Measurements from ENCODE around the gene GNG12. TPM values are rescaled to one million over a fixed set of nuclear protein-coding genes. Genes with fewer than 3 reads are reported as not detected.
"Not testable (repeated sequence)": the region's sequence is repeated elsewhere in the genome, so short reads cannot be mapped to it uniquely, and the experiment has no call there.

Gene GNG12
- total RNA-seq, 1 experiment from 2014 or later = 4.7 TPM

DNA sequence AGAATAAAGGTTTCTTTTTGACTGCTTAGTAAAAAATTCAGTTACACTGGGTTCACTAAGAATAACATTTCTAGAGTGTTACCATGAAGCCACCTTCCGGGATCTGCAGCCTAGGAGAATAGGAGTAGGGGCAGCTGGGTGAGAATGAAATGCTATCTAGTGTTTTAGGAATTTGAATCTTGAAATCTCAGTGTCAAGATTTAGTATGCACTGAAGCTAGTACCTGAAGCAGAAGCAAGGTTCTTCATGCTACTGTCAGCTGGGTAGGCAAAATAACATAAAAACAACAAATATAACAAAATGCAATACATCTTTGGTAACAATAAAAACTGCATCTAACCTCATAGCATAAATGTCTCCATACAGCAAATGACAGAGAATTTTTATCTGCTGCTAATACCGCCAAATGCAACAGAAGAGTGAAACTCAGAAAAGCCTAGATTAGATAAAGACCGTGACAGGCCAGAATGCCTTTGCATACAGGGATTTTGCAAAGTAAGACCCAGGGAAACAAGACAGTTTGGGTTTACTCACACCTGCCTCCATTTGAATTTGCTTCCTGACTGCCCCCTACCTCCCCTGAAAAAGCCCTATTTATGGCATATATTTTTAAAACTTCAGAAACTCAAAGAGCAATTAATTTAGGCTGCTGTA, 90.1 kb downstream of the GNG12 start:
- no peak for DNase-seq (ENCODE audit: low spot score)
- in situ Hi-C loops (cut with HindIII; ENCODE audit: low sequenced_read_pairs) = no loop called here

DNA sequence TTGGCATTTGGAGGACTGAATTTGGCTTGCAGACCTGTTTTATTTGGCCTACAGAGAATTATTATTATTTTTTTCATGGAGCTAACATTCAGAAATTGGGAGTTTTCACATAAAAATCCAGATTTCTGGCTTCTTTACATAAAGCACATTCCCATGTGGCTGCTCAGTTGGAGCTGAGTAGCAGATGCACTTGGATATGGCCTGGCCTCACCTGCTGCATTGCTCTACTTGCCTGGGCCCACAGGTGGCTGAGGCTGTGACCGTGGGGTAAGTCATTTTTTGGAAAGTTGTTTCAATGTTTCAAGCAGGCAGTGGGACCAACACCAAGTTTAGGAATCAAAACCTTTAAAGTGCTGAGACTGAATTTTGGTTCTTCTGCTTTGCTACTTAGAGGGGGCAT, 91.5 kb downstream of the GNG12 start:
- no peak for DNase-seq (ENCODE audit: low spot score)
- in situ Hi-C loops (cut with HindIII; ENCODE audit: low sequenced_read_pairs) = no loop called here

DNA sequence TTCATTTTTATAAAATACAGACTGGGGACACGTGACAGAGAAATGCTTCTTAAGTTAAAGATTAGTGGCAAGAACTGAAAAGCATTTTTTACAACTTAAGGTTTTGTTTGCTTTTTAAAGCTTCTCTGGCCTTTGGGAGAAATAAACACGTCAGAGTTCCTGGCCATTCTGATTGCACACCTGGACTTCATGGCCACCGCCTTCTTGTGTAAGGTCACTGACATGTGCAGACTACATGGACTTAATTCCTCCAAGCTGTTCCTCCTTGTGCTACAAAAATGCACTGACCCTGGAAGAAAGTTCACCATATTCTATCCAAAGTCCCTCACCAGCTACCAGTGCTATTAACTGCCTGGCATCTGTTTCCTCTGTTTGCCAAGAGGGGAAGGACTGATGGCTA, 92.1 kb downstream of the GNG12 start:
- DNase-seq (ENCODE audit: low spot score) = no peak

DNA sequence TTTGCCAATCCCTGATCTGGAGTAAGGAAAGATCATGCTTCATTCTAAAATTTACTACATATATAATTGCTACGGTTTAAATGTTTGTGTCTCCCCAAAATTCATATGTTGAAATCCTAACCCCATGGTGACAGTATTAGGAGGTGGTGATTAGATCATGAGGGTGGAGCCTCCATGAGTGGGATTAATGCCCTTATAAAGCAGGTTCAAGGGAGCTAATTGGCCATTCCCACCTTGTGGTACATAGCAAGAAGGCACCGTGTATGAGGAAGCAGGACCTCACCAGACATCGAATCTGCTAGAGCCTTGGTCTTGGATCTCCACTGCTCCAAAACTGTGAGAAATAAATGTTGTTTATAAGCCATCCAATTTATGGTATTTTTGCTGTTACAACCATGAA, 92.7 kb downstream of the GNG12 start:
- in situ Hi-C loops (cut with HindIII; ENCODE audit: low sequenced_read_pairs) = no loop called here
- no peak for DNase-seq (ENCODE audit: low spot score)

More for the DNA sequence above, 92.1 kb downstream of the GNG12 start:
- in situ Hi-C loops (cut with HindIII; ENCODE audit: low sequenced_read_pairs) = no loop called here

DNA sequence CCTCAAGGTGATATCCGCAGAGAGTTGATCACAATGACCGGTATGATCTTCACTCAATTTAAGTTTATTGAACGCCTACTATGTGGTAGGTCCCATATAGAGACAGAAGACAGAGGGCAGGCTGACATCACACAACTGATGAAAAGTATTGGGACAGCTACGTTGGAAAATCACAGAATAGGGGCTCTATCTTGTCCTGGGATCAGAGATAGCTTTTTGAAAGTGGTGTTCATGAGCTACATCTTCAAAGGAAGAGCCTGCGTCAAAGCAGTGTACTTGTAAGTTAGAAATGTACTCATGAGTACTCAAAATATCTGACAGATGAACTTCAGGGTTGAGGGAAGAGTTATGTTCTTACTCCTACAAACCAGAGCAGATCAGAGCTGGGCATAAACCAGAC, 93.9 kb downstream of the GNG12 start:
- in situ Hi-C loops (cut with HindIII; ENCODE audit: low sequenced_read_pairs) = no loop called here
- no peak for DNase-seq (ENCODE audit: low spot score)

DNA sequence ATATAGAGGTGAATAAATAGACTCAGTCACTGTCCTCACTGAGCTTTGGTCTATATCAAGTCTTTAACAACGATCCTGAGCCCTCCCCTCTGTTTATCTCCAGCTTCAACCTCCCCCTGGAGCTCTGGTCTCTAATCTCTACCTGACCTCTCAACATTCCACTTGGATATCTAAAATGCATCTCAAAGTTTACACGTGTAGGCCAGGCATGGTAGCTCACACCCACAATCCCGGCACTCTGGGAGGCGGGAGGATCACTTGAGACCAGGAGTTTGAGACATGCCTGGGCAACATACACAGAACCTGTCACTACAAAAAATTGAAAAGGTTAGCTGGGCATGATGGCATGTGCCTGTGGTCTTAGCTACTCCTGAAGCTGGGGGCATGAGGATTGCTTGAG, 94.9 kb downstream of the GNG12 start:
- in situ Hi-C loops (cut with HindIII; ENCODE audit: low sequenced_read_pairs) = no loop called here
- DNase-seq (ENCODE audit: low spot score) = no peak

DNA sequence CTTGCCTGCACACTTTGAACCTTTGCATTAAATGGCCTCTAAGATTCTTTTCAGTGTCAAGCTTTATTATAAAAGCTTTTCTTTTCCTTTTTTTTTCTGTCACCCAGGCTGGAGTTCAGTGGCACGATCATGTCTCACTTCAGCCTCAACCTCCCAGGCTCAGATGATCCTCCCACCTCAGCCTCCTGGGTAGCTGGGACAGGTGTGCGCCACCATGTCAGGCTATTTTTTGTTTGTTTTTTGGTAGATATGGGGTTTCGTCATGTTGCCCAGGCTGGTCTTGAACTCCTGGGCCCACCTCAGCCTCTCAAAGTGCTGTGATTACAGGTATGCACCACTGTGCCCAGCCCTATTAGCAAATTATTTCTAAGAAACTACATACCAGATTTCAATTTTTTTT, 95.4 kb downstream of the GNG12 start:
- DNase-seq (ENCODE audit: low spot score) = no peak
- in situ Hi-C loops (cut with HindIII; ENCODE audit: low sequenced_read_pairs) = no loop called here

DNA sequence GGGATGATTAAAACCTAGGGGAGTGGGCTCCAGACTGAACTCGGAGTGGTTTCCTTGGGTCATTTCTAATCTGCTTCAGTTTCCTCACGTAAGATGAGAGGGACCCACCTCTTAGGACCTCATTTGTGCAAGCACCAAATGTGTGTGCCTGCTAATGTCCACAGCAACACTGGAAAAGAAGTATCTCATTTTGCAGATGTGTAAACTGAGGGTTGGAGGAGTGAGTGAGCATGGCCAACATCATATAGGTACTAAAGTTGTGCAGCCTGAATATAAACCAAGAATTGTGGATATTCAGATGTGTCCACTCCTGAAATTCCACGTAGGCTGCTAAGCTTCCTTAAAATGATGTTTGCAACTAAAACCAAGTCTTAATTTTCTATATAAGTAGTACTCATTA, 96.5 kb downstream of the GNG12 start:
- DNase-seq (ENCODE audit: low spot score) = no peak
- in situ Hi-C loops (cut with HindIII; ENCODE audit: low sequenced_read_pairs) = no loop called here

DNA sequence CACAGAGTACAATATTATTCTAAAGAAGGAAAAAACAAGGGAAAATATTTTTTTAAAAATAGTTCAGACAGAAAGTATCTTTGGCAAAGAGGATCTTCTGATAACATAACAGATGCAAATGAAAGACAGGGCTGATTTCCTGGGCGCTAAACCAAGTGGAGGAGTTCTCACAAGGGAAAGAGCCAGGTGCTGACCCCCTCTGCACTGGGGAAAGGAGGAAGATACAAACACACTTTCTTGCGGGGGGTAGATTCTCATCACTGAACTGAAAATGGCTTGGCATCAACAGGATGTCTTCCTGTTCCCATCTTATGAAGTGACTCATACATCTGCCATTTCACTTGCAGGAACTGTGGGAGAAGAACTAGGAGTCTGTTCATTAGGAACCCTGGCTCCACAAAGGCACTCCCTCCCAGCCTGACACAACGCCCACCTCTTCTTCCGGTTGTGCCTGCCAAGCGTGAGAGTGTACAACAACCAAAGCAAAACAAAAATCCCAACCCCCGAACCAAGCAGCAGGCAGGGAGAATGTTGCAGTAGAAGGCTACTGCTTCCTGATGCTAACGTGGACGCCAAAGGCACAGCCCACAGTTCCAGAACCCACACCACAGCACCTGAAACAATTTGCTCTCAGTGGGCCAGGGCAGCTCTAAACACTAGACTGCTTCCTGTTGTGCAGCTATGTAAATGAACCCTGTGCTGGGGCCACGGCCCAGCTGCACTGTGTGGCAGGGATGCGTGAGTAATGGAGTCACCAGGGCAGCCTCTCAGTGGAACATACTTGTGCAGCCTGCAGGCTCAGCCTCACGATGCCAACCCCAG, 97.2 kb downstream of the GNG12 start:
- in situ Hi-C loops (cut with HindIII; ENCODE audit: low sequenced_read_pairs) = no loop called here
- DNase-seq (ENCODE audit: low spot score) = no peak

DNA sequence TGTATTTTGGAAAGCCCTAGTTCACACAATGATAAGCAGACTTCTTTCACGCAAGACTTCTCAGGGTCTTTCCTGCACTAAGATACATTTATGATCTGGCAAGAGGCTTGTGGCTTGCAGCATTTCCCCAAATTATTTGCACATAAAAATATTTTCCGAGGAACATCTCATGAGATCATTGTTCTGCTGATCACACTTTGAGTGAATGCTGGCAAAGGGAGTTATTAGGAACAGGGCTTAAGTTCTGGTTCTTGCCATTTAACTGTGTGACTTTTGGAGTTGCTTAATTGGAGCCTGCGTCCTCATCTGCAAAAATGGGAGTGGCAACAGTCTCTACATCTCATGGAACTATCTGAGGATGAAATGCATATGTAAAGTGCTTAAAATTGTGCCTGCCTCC, 98.1 kb downstream of the GNG12 start:
- no peak for DNase-seq (ENCODE audit: low spot score)
- in situ Hi-C loops (cut with HindIII; ENCODE audit: low sequenced_read_pairs) = no loop called here

DNA sequence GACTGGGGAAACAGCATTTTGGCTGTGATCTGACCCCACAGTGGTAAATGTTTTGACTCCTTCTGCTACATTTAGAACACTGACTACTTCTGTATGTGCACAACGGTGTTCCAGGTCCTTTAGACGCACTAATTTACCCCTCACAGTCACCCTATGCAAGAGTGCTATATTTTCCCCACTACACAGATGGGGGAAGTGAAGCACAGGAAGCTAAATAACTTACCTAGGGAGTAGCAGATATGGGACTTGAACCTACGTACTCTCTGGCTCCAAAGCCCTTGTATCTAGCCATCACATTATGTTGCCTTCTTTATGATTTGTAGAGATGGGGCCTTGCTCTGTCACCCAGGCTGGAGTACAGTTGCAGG, 99.0 kb downstream of the GNG12 start:
- in situ Hi-C loops (cut with HindIII; ENCODE audit: low sequenced_read_pairs) = no loop called here
- DNase-seq (ENCODE audit: low spot score) = no peak

DNA sequence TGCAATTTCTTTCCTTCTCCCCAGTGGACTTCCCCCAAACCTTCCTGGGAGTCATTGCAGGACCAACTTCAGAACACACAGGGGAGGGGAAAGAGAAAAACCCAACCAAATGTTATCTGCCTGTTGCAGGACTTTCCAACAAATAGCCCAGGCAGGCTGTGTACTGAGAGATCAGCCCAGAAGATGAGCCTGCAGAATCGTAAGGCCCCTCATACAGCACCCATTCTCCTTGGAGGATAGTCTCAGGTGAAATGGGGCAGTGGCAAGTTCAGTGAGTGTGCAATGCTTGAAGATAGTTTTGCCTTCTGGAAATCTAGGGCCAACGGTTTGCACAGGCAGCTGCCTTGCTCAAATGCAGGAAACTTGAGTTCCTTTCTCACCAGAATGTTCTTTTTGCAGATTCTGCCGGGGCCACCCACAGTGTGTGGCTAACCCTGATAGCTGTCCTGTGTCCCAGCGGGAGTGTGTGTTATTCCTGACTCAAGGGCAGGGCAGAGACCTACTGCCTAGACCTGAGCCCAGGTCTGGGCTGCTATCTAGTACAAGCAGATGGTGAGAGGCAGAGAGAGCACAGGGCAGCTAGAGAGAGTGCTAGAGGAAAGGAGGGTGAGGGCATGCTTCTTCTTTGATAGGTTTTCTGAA, 99.5 kb downstream of the GNG12 start:
- in situ Hi-C loops (cut with HindIII; ENCODE audit: low sequenced_read_pairs) = no loop called here
- DNase-seq (ENCODE audit: low spot score) = no peak

DNA sequence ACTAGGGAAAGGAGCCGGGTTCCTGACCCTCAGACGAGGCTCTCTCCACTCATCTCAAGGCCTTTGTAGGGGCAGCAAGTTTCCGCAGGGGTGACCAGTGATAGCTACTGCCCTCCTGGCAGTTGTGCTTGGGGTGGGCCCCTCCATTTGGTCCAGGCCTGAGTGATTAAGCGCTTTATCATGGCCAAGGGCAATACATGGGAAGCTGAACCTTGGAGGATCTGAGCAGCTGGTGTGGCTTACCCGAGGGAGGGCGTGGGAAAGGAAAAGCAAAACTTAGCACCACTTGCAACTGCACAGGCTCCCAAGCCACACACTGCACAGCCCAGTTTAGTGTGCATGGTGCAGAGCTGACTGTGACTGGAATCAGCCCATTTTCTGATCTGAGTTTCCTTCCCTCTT, 100.5 kb downstream of the GNG12 start:
- no peak for DNase-seq (ENCODE audit: low spot score)
- in situ Hi-C loops (cut with HindIII; ENCODE audit: low sequenced_read_pairs) = no loop called here

DNA sequence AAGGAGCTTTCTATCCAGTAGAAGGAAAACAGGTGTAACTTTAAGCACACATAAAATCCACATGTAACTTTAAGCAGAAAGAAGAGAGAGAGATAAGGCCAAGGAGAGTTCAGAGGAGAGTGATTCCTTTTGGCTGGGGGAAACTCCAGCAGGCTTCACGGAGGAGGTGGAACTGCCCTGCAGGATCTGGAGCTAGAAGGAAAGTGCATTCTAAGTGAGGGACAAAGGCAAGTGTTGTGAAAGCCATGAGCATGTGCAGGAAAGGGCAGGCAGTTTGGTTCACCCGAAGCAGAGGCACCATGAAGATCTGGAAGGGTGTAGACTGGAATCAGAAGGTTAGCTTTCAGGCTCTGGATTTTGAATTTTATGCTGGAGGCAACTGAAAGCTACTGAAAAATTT, 101.9 kb downstream of the GNG12 start:
- in situ Hi-C loops (cut with HindIII; ENCODE audit: low sequenced_read_pairs) = no loop called here

DNA sequence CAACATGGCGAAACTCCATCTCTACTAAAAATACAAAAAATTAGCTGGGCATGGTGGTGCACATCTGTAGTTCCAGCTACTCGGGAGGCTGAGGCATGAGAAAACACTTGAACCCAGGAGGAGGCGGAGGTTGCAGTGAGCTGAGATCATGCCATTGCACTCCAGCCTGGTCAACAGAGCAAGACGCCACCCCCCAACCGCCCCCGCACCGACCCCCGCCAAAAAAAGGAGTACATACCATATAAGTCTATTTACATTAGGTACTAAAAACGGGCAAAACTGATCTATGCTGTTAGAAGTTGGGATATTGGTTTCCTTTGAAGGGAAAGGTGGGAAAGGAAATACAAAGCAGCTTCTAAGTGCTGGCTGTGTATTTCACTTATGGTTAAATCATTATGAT, 103.0 kb downstream of the GNG12 start:
- DNase-seq (ENCODE audit: low spot score); in situ Hi-C loops (cut with HindIII; ENCODE audit: low sequenced_read_pairs): not testable (repeated sequence)

More for the DNA sequence above, 101.9 kb downstream of the GNG12 start:
- DNase-seq (ENCODE audit: low spot score) = no peak

DNA sequence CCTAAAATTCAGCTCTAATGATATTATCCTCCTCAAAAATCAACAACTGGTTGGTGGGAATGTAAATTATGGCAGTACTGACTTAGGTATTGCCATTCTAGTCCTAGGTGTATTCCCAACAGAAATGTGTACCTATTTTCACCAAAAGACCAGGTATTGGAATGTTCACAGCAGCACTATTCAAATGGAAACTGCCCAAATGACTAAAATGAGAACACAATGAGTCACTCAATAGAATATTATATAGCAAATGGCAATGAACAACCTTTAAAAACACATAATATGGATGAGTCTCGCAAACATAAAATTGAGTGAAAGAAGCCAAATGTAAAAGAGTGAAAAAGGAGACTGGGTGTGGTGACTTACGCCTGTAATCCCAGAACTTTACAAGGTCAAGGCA, 103.4 kb downstream of the GNG12 start:
- in situ Hi-C loops (cut with HindIII; ENCODE audit: low sequenced_read_pairs) = no loop called here
- DNase-seq (ENCODE audit: low spot score) = no peak

DNA sequence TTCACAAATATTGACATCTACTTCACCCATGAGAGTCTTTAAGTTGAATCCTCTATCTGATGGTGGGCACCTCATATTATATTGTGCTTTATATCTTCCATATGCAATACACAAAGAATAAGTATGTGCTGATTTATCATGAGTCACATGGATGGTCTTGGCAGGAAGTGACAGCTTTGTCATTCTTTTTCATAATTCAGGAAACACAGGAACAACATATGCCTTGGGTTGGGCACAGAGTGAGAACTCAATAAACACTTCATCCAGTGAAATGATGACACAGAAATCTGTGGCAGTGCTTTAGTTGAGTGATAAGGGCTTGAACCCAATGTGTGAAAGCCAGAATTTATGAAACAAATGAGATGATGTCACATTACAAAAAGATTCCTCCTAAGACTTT, 107.0 kb downstream of the GNG12 start:
- DNase-seq (ENCODE audit: low spot score) = no peak
- in situ Hi-C loops (cut with HindIII; ENCODE audit: low sequenced_read_pairs) = no loop called here

DNA sequence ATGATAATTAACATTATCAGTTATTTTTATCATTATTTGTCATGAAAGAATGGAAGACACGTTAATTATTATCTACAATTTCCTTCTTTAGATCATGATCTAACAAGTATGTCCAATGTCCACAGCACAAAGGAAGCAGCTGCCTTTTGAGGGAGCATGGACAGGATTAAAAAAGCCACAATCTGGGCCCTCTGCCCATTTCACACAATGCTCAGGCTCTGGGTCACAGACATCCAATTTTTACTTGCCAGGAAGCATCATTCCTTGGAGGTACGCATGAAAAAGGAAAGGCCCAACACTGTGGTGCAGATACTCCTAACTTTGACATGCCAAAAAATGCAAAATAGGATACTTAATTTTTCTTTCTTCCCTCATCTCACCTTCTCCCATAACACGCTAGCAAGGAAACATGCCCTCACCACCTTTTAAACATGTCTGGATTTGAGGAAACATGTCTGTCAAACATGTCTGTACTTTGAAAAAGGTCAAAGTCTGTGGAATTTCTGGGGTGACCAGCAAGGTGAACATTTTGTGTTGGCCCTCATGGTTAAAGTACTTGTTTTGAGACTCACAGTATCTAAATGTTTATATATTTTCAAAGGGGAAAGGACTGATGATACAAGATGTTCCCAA, 108.2 kb downstream of the GNG12 start:
- no peak for DNase-seq (ENCODE audit: low spot score)
- in situ Hi-C loops (cut with HindIII; ENCODE audit: low sequenced_read_pairs) = no loop called here

DNA sequence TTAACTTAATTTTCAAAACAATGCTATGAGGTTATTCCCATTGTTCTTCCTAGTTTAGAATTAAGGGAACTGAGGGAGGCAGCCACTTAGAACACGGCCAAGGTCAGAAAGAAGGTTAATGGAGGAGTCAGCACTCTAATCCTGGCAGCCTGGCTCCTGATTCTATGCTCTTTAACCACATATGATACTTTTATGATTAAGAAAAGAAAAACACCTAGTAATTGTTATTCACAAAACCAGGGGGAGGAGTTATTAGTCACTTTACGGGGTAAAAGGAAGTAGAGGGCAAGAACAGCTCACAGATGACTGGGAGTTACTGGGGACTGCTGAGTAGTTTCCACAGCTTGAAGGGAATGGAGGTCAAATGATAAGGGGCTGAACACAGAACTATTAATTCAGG, 109.6 kb downstream of the GNG12 start:
- in situ Hi-C loops (cut with HindIII; ENCODE audit: low sequenced_read_pairs) = no loop called here
- no peak for DNase-seq (ENCODE audit: low spot score)

DNA sequence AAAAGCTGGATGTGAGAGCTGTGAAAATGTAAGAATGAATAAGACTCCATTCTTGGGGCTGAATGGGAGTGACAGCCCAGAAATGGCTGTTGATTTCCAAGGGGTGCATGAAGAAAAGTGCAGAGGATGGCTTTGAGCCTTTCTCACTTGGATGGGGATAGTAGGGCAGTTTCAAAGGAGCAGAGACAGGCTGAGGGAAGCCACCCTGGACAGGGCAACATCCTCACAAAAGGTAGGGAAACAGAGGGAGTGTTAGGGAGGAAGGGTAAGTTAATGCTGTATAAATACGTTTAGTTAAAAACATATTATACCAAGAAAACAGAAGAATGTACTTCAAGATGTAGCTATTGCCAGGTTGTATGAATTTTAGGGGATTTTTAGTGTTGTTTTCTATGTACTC, 110.1 kb downstream of the GNG12 start:
- in situ Hi-C loops (cut with HindIII; ENCODE audit: low sequenced_read_pairs) = no loop called here
- DNase-seq (ENCODE audit: low spot score) = no peak

Measured in G401 (cell line).